HEK293T (cell line): ENCODE data around the gene CEP95.

ENCODE experiments used
- ARNT ChIP-seq: fragments of 450-650 bp; IDR thresholded peaks from 2 replicates; pipeline ENCODE4 v1.6.1; 2017; ENCODE audit warnings: mild to moderate bottlenecking
- BHLHE40 ChIP-seq: fragments of 450-650 bp; IDR thresholded peaks from 2 replicates; pipeline ENCODE4 v1.6.1; 2016; ENCODE audit warnings: mild to moderate bottlenecking, moderate library complexity, borderline replicate concordance
- ELF4 ChIP-seq: fragments of 450-650 bp; IDR thresholded peaks from 2 replicates; pipeline ENCODE4 v1.6.1; 2017; ENCODE audit warnings: antibody characterized with exemption
- FOXA1 ChIP-seq: fragments of 450-650 bp; IDR thresholded peaks from 2 replicates; pipeline ENCODE4 v1.6.1; 2016; ENCODE audit warnings: mild to moderate bottlenecking
- FOXK2 ChIP-seq: fragments of 450-650 bp; IDR thresholded peaks from 2 replicates; pipeline ENCODE4 v1.6.1; 2016; ENCODE audit warnings: mild to moderate bottlenecking
- FOXM1 ChIP-seq: fragments of 450-650 bp; IDR thresholded peaks from 2 replicates; pipeline ENCODE4 v1.6.1; 2017; ENCODE audit warnings: mild to moderate bottlenecking, borderline replicate concordance
- HDGF ChIP-seq: fragments of 450-650 bp; IDR thresholded peaks from 2 replicates; pipeline ENCODE4 v1.6.1; 2017; ENCODE audit warnings: antibody characterized with exemption, borderline replicate concordance
- L3MBTL2 ChIP-seq: fragments of 450-650 bp; conservative IDR thresholded peaks from 2 replicates; pipeline ENCODE4 v1.6.1; 2016; ENCODE audit warnings: mild to moderate bottlenecking
- NFRKB ChIP-seq: fragments of 450-650 bp; IDR thresholded peaks from 2 replicates; pipeline ENCODE4 v1.6.1; 2016; ENCODE audit warnings: mild to moderate bottlenecking, moderate library complexity
- SP1 ChIP-seq: fragments of 450-650 bp; IDR thresholded peaks from 2 replicates; pipeline ENCODE4 v1.6.1; 2017
- SUZ12 ChIP-seq: fragments of 450-650 bp; IDR thresholded peaks from 2 replicates; pipeline ENCODE4 v1.6.1; 2016; ENCODE audit warnings: mild to moderate bottlenecking
- TARDBP ChIP-seq: fragments of 450-650 bp; IDR thresholded peaks from 2 replicates; pipeline ENCODE4 v1.6.1; 2016
- ZNF384 ChIP-seq: fragments of 450-650 bp; IDR thresholded peaks from 2 replicates; pipeline ENCODE4 v1.6.1; 2016
- TF ChIP-seq, protein P1 (sequence below): fragments of 450-650 bp; IDR thresholded peaks from 2 replicates; pipeline ENCODE4 v1.6.1; 2016

DNA sequence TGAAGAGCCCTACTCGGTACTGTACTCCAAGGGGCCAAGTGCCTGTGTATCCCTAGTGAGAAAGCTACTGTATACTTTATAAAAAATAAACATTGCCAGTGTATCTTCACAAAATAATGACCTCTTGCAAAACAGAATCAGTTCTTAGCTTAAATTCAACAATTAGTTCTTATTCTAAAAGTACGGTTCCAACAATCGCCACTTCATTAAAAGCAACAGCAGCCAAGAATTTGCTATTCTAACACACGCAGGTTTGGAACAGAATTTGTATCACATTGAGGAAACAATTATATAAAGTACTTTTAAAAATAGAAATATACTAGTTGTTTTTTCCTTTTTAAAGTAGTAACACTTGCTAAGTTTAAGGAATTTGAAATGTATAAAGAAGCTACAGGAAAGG is 48.5 kb downstream of the CEP95 start:
- TF ChIP-seq BHLHE40 (no peak), ELF4 (no peak), FOXK2 (no peak), FOXM1 (no peak), SP1 (no peak), ARNT (no peak), ZNF384 (no peak), L3MBTL2 (no peak), HDGF (no peak), NFRKB (no peak), SUZ12 (no peak), TARDBP (no peak), FOXA1 (no peak)
- TF ChIP-seq, protein P1, sequence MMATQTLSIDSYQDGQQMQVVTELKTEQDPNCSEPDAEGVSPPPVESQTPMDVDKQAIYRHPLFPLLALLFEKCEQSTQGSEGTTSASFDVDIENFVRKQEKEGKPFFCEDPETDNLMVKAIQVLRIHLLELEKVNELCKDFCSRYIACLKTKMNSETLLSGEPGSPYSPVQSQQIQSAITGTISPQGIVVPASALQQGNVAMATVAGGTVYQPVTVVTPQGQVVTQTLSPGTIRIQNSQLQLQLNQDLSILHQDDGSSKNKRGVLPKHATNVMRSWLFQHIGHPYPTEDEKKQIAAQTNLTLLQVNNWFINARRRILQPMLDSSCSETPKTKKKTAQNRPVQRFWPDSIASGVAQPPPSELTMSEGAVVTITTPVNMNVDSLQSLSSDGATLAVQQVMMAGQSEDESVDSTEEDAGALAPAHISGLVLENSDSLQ, result no peak
